HUES6 (cell line): ENCODE measurements around the gene NUDCD2.

Experiments used
- H3K27ac ChIP-seq: 2 replicates; pipeline ENCODE4 v1.7.0; 2013; ENCODE audit warnings: low read depth, mild to moderate bottlenecking, low read length, inconsistent platforms
- H3K27me3 ChIP-seq: 2 replicates; pipeline ENCODE4 v1.6.1; 2013; ENCODE audit warnings: low read length; ENCODE audit not compliant: control insufficient read depth, insufficient read depth
- H3K36me3 ChIP-seq: 2 replicates; pipeline ENCODE4 v1.6.1; 2013; ENCODE audit warnings: low read length; ENCODE audit not compliant: control insufficient read depth, insufficient read depth
- H3K4me1 ChIP-seq: 2 replicates; pipeline ENCODE4 v1.6.1; 2013; ENCODE audit warnings: low read length; ENCODE audit not compliant: control insufficient read depth, insufficient read depth
- H3K4me3 ChIP-seq: 2 replicates; pipeline ENCODE4 v1.5.1; 2013; ENCODE audit warnings: low read depth, low read length
- H3K9ac ChIP-seq: one replicate; pipeline ENCODE4 v1.6.1; 2013; ENCODE audit warnings: mild to moderate bottlenecking, low read length
- H3K9me3 ChIP-seq: 2 replicates; pipeline ENCODE4 v1.6.1; 2013; ENCODE audit warnings: low read depth, low read length; ENCODE audit not compliant: control insufficient read depth, insufficient read depth

The NUDCD2 gene

DNA sequence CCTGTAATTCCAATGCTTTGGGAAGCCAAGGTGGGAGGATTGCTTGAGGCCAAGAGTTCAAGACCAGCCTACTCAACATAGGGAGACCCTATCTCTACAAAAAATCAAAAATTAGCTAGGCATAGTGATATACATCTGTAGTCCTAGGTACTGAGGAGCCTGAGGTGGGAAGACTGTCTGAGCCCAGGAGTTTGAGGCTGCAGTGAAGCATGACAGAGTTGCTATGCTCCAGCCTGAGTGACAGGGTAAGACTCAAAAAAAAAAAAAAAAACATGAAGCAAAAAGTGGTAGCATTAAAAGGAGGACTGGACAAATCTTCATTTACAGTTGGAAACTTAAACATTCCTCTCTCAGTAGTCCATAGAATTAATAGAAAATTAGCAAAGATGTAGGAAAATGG, 12.7 kb downstream of the NUDCD2 start:
- Histone ChIP-seq H3K36me3 (peaks cover 90% of the 10 kb centered on the region), H3K4me3 (no peak overlapping the region), H3K9me3 (no peaks in the 10 kb centered on the region), H3K27me3 (no peaks in the 10 kb centered on the region), H3K4me1 (no peaks in the 10 kb centered on the region; the same call in 1 of the 2 replicates), H3K9ac (no peak overlapping the region), H3K27ac (no peak overlapping the region)

DNA sequence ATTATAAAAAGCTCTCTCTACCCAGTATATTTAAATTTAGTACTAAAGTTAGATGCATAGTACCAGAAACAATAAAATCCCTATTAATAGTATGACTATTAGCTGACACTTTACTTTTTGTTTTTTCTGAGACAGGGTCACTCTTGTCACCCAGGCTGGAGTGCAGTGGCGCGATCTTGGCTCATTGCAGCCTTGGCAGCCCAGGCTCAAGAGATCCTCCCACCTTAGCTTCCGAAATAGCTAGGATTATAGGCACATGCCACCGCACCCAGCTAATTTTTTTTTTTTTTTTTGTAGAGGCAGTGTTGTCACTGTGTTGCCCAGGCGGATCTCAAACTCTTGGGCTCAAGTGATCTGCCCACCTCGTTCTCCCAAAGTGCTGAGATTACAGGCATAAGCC, 14.6 kb downstream of the NUDCD2 start:
- no peak overlapping the region for H3K4me3 ChIP-seq
- no peaks in the 10 kb centered on the region for H3K27me3 ChIP-seq
- no peak overlapping the region for H3K27ac ChIP-seq
- no peaks in the 10 kb centered on the region; the same call in 1 of the 2 replicates for H3K4me1 ChIP-seq
- no peak overlapping the region for H3K9ac ChIP-seq
- no peaks in the 10 kb centered on the region for H3K9me3 ChIP-seq
- peaks cover 97% of the 10 kb centered on the region for H3K36me3 ChIP-seq

DNA sequence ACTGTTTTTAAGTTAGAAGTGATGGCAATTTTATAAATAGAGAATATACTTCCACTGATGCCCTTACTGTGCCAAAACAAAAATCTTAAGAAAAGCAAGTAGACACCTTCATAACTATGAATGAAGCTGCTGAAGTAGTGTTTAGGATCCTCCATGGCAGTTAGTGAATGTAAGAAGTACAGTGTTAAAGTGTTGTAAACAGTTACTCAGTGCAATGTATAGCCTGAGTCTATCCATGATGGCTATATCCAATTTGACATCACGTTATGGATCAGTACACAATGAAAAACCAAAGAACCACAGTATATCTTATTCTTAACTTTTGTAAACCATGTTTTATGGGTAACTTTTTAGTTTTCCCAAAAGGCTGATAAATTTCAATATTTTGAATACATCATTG, 15.4 kb downstream of the NUDCD2 start:
- Histone ChIP-seq H3K27ac (no peak overlapping the region), H3K4me3 (no peak overlapping the region), H3K36me3 (peaks cover 99% of the 10 kb centered on the region), H3K4me1 (peaks cover 5% of the 10 kb centered on the region; the same call in 1 of the 2 replicates), H3K27me3 (no peaks in the 10 kb centered on the region), H3K9ac (no peak overlapping the region), H3K9me3 (no peaks in the 10 kb centered on the region)

DNA sequence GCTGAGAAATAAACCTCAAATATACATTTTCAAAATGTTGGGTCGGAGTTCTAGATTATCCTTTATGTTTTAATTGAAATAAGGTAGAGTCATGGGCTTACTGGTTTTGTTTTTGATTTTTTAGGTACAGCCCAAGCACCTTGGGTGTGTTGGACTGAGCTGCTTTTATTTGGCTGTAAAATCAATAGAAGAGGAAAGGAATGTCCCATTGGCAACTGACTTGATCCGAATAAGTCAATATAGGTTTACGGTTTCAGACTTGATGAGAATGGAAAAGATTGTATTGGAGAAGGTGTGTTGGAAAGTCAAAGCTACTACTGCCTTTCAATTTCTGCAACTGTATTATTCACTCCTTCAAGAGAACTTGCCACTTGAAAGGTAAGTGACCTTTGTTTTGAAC, 18.9 kb downstream of the NUDCD2 start:
- no peaks in the 10 kb centered on the region for H3K27me3 ChIP-seq
- H3K27ac ChIP-seq, result no peak overlapping the region
- peaks cover 12% of the 10 kb centered on the region for H3K4me1 ChIP-seq
- peak overlapping the region; percentile 92; the same call in 1 of the 2 replicates for H3K4me3 ChIP-seq
- H3K36me3 ChIP-seq, result peaks cover 76% of the 10 kb centered on the region
- no peak overlapping the region for H3K9ac ChIP-seq
- H3K9me3 ChIP-seq, result no peaks in the 10 kb centered on the region

DNA sequence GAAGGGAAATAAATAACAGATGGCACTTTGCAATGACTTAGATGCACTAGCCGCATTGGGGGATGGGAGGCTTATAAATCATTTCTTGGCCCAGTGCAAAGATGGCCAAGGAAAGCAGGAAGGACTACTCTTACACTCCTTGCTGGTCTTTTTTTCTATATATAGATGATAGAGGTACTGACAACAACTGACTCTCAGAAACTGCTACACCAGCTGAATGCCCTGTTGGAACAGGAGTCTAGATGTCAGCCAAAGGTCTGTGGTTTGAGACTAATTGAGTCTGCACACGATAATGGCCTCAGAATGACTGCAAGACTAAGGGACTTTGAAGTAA, 20.8 kb downstream of the NUDCD2 start:
- Histone ChIP-seq H3K36me3 (peaks cover 57% of the 10 kb centered on the region), H3K27me3 (no peaks in the 10 kb centered on the region), H3K27ac (peak overlapping the region; percentile 99; the same call in 1 of the 2 replicates), H3K9ac (peak overlapping the region; percentile 97), H3K4me1 (peaks cover 12% of the 10 kb centered on the region), H3K4me3 (peak overlapping the region; percentile 92), H3K9me3 (no peaks in the 10 kb centered on the region)

DNA sequence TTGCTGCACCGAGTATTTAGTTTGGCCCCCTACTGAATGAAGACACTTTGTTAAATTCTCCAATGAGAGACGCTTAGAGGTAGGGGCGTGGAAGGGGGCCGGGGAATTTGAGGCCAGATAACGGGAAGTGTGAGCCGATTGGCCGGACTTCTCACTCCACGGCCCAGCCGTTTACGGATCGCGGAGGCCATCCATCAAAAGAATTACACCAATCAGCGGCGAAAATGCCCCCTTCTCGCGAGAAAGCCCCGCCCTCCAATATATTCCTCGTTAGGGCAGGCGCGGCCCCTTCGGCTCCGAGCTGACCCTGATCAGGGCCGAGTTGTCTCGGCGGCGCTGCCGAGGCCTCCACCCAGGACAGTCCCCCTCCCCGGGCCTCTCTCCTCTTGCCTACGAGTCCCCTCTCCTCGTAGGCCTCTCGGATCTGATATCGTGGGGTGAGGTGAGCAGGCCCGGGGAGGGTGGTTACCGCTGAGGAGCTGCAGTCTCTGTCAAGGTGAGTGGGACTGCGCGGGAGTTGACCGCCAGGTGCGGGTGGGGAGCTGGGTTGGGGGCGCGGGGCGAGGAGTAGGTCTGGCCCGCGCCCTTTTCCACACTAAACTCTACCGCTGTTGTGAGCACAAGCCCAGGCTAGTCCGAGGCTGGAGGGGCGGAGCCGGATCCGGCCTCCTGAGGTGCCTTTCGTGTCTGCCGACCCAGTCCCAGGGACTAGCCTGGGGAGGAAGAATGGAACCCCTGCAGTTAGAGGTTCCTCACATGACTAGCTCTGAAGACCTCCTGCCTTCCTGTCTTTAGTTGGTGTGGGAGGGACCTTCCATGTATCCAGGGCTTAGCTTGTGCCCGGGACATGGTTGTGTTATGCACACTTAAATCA, 22.4 kb downstream of the NUDCD2 start, which contains the start of gene CCNG1:
CCNG1 (plus strand) TSS at position 287 of the 874 bp plus-strand sequence. CDS start 1,662 bp downstream, outside the sequence.
- H3K36me3 ChIP-seq, result peaks cover 43% of the 10 kb centered on the region
- peak within 1 kb of the TSS; percentile 92 for H3K4me3 ChIP-seq
- H3K9me3 ChIP-seq, result no peaks in the 10 kb centered on the region
- H3K27me3 ChIP-seq, result no peaks in the 10 kb centered on the region
- peak within 1 kb of the TSS; percentile 99 for H3K27ac ChIP-seq
- peak within 1 kb of the TSS; percentile 97 for H3K9ac ChIP-seq
- peaks cover 12% of the 10 kb centered on the region for H3K4me1 ChIP-seq

DNA sequence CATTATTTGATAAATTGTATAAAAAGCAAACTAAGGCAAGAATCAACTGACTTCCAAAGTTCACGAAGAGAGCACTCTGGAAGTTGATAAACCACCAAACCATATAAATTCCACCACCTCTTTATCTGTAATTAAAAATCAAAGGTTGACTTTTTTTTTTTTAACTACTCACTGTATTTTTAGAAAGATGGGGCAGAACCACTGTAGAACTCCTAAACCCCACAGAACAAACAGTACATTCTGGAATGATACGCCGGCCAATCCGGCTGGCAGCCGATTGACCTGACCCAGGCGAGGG, 22.9 kb downstream of the NUDCD2 start:
- H3K9ac ChIP-seq, result peak overlapping the region; percentile 68
- H3K9me3 ChIP-seq, result no peaks in the 10 kb centered on the region
- no peaks in the 10 kb centered on the region for H3K27me3 ChIP-seq
- peak overlapping the region; percentile 83 for H3K27ac ChIP-seq
- H3K36me3 ChIP-seq, result peaks cover 37% of the 10 kb centered on the region
- H3K4me1 ChIP-seq, result peaks cover 12% of the 10 kb centered on the region
- H3K4me3 ChIP-seq, result peak overlapping the region; percentile 66

DNA sequence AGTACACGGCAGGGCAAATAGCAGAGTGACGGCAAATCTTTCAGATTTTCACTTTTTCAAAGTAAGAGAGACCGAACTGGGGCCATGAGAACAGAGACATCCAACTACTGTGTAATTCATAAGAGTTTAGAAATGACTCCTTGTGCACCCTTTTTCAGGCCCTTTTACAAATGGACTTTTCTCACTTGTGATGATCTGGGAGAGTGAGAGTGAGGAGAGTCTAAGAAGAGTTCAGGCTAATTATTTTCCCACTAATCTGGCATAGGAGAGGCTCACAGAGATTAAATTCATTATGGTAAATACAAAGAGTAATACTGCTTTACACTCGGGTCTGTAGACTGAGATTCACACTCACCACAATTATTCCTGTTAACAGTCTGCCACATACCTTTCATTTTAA, 23.4 kb downstream of the NUDCD2 start:
- H3K9ac ChIP-seq, result peak overlapping the region; percentile 68
- no peaks in the 10 kb centered on the region for H3K9me3 ChIP-seq
- H3K4me1 ChIP-seq, result peaks cover 15% of the 10 kb centered on the region
- peaks cover 32% of the 10 kb centered on the region for H3K36me3 ChIP-seq
- H3K4me3 ChIP-seq, result peak overlapping the region; percentile 66
- peak overlapping the region; percentile 83 for H3K27ac ChIP-seq
- H3K27me3 ChIP-seq, result no peaks in the 10 kb centered on the region

DNA sequence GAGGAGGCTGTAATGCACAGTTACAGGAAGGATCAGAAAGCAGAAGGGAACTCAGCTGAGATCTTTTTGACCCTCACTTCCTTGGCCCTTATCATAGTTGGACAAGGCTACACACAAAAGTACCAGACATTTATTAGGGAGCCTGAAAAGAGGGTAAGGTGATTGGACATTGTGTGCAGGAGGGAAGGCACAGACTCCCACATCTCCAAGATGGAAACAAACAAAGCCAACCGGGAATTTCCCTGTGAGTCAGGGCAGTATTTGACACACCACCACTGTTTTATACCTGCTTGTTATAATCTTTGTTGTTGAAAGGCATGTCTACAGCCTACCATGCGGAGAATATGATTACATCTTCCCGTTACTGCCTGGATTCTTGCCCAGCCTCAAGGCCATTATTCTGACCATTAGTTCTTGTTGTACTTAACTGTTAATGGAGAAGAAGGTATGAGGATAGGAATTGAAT, 25.5 kb downstream of the NUDCD2 start:
- peaks cover 12% of the 10 kb centered on the region for H3K36me3 ChIP-seq
- H3K27me3 ChIP-seq, result no peaks in the 10 kb centered on the region
- H3K9me3 ChIP-seq, result no peaks in the 10 kb centered on the region
- no peak overlapping the region for H3K4me3 ChIP-seq
- H3K4me1 ChIP-seq, result peaks cover 10% of the 10 kb centered on the region; the same call in 1 of the 2 replicates
- H3K9ac ChIP-seq, result no peak overlapping the region
- no peak overlapping the region for H3K27ac ChIP-seq

DNA sequence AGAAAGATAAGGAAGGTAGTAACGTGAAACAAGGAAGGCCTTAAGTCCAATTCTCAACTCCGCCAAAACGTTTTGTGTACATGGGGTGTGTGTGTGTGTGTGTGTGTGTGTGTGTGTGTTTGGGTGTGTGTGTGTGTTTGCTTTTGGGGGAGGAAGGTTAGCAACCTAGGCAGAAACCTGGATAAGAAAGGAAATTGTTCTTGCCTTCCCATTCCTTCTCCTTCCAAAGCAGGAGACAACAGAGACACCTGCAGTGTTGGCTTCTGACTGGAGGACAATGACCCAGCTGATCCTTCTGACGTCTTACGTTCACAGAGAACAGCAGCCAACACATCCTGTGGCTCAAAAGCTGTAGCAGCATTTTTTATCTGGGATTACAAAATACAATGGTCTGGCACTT, 26.6 kb downstream of the NUDCD2 start:
- peaks cover 2% of the 10 kb centered on the region for H3K36me3 ChIP-seq
- H3K27me3 ChIP-seq, result no peaks in the 10 kb centered on the region
- peaks cover 10% of the 10 kb centered on the region; the same call in 1 of the 2 replicates for H3K4me1 ChIP-seq
- no peak overlapping the region for H3K9ac ChIP-seq
- no peak overlapping the region for H3K4me3 ChIP-seq
- no peak overlapping the region for H3K27ac ChIP-seq
- no peaks in the 10 kb centered on the region for H3K9me3 ChIP-seq

DNA sequence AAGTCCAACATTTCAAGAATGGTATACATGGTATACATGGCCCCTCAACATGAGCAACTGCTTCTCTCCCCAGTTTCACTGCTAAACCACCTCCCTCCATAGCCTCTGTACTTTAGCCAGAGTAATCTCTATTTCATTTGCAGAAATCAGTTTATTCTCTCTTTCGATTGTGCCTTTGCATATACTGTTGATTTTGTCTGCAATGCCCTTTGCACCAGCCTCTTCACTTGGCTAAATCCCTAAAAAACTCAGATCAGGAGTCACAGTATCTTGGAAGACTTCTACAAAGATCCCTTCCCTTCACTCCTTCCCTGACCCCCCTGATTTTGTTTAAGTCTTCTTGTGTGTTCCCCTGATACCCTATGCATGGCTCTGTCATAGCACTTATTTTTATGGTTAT, 27.4 kb downstream of the NUDCD2 start:
- Histone ChIP-seq H3K4me3 (no peak overlapping the region), H3K9ac (no peak overlapping the region), H3K9me3 (no peaks in the 10 kb centered on the region), H3K4me1 (peaks cover 10% of the 10 kb centered on the region; the same call in 1 of the 2 replicates), H3K36me3 (no peaks in the 10 kb centered on the region), H3K27me3 (no peaks in the 10 kb centered on the region), H3K27ac (no peak overlapping the region)
